ENCODE results near the gene GRIK3.

The GRIK3 gene

GRCh38 chr1:36782085-36782484 is 252.2 kb downstream of the GRIK3 start:
- POLR2A ChIA-PET, result no interaction called here
- no peak for DNase-seq (ENCODE audit: extremely low spot score)
- CTCF ChIA-PET, result no interaction called here
- TF ChIP-seq ARNT (IDR thresholded peaks at IDR 0.05), result no peak
- TF ChIP-seq ELF4 (IDR thresholded peaks at IDR 0.05), result no peak
- TF ChIP-seq BHLHE40 (IDR thresholded peaks at IDR 0.05; ENCODE audit: borderline replicate concordance), result no peak
- no peak for TF ChIP-seq SP1 (IDR thresholded peaks at IDR 0.05)
- no peak for TF ChIP-seq HDGF (IDR thresholded peaks at IDR 0.05; ENCODE audit: borderline replicate concordance)
- no peak for TF ChIP-seq TARDBP (IDR thresholded peaks at IDR 0.05)

- ChIA-PET POLR2A (no interaction called here), CTCF (no interaction called here)
- no peak for TF ChIP-seq TARDBP (IDR thresholded peaks at IDR 0.05)
- DNase-seq (ENCODE audit: extremely low spot score), result no peak
Measured at GRCh38 chr1:36781098-36781497, 253.2 kb downstream of the GRIK3 start.

GRCh38 chr1:36778740-36779139 is 255.6 kb downstream of the GRIK3 start:
- no peak for DNase-seq (ENCODE audit: extremely low spot score)
- CTCF ChIA-PET, result no interaction called here
- POLR2A ChIA-PET, result no interaction called here
- TF ChIP-seq ELF4 (IDR thresholded peaks at IDR 0.05) (no peak), FOXK2 (IDR thresholded peaks at IDR 0.05) (no peak), SP1 (IDR thresholded peaks at IDR 0.05) (no peak), TARDBP (IDR thresholded peaks at IDR 0.05) (no peak), FOXM1 (IDR thresholded peaks at IDR 0.05; ENCODE audit: borderline replicate concordance) (no peak), PKNOX1 (IDR thresholded peaks at IDR 0.05) (no peak), SUZ12 (IDR thresholded peaks at IDR 0.05) (no peak), ZNF384 (IDR thresholded peaks at IDR 0.05) (no peak), LEF1 (IDR thresholded peaks at IDR 0.05; ENCODE audit: borderline replicate concordance) (no peak)

- POLR2A ChIA-PET, result interaction anchor here (1.3 kb wide), 1 partner anchor 13 kb away, joined by 3 read pairs; no protein-coding TSS in a partner anchor
- DNase-seq (ENCODE audit: extremely low spot score), result no peak
- no peak for TF ChIP-seq ZNF384 (IDR thresholded peaks at IDR 0.05)
- TF ChIP-seq HDGF (IDR thresholded peaks at IDR 0.05; ENCODE audit: borderline replicate concordance), result no peak
- no peak for TF ChIP-seq BHLHE40 (IDR thresholded peaks at IDR 0.05; ENCODE audit: borderline replicate concordance)
- CTCF ChIA-PET, result no interaction called here
Measured at GRCh38 chr1:36776948-36777831, 257.1 kb downstream of the GRIK3 start.

- TF ChIP-seq LEF1 (IDR thresholded peaks at IDR 0.05; ENCODE audit: borderline replicate concordance), result no peak
- POLR2A ChIA-PET, result interaction anchor here (1.3 kb wide), 1 partner anchor 13 kb away, joined by 3 read pairs; no protein-coding TSS in a partner anchor
- DNase-seq (ENCODE audit: extremely low spot score), result no peak
- CTCF ChIA-PET, result no interaction called here
Measured at GRCh38 chr1:36776256-36776655, 258.1 kb downstream of the GRIK3 start.

- POLR2A ChIA-PET, result interaction anchor here (1.3 kb wide), 1 partner anchor 12 kb away, joined by 3 read pairs; no protein-coding TSS in a partner anchor
Measured at GRCh38 chr1:36775716-36776115, 258.6 kb downstream of the GRIK3 start.

GRCh38 chr1:36773827-36774541 is 260.3 kb downstream of the GRIK3 start:
- no peak for DNase-seq (ENCODE audit: extremely low spot score)
- TF ChIP-seq FOXM1 (IDR thresholded peaks at IDR 0.05; ENCODE audit: borderline replicate concordance) (no peak), LEF1 (IDR thresholded peaks at IDR 0.05; ENCODE audit: borderline replicate concordance) (no peak), ZNF384 (IDR thresholded peaks at IDR 0.05) (no peak), CTBP1 (IDR thresholded peaks at IDR 0.05; ENCODE audit: borderline replicate concordance) (no peak), FOXK2 (IDR thresholded peaks at IDR 0.05) (no peak), L3MBTL2 (conservative IDR thresholded peaks at IDR 0.05) (no peak), FOXA1 (IDR thresholded peaks at IDR 0.05) (no peak), ARNT (IDR thresholded peaks at IDR 0.05) (no peak), ELF4 (IDR thresholded peaks at IDR 0.05) (no peak), HDGF (IDR thresholded peaks at IDR 0.05; ENCODE audit: borderline replicate concordance) (no peak), SP1 (IDR thresholded peaks at IDR 0.05) (no peak), NFRKB (IDR thresholded peaks at IDR 0.05) (no peak), PKNOX1 (IDR thresholded peaks at IDR 0.05) (no peak), TARDBP (IDR thresholded peaks at IDR 0.05) (no peak)
- POLR2A ChIA-PET, result no interaction called here
- CTCF ChIA-PET, result interaction anchor here (0.6 kb wide), 1 partner anchor 230 kb away, joined by 3 read pairs; no protein-coding TSS in a partner anchor

More at GRCh38 chr1:36775716-36776115, 258.6 kb downstream of the GRIK3 start:
- CTCF ChIA-PET, result no interaction called here
- no peak for DNase-seq (ENCODE audit: extremely low spot score)
- TF ChIP-seq BHLHE40 (IDR thresholded peaks at IDR 0.05; ENCODE audit: borderline replicate concordance) (no peak), HDGF (IDR thresholded peaks at IDR 0.05; ENCODE audit: borderline replicate concordance) (no peak)

All from HEK293T (cell line).